ENCODE measurements around the gene OLFM3.
A peak's percentile ranks its signal among the peaks of the same experiment; 100 is the strongest.

The OLFM3 gene

DNA sequence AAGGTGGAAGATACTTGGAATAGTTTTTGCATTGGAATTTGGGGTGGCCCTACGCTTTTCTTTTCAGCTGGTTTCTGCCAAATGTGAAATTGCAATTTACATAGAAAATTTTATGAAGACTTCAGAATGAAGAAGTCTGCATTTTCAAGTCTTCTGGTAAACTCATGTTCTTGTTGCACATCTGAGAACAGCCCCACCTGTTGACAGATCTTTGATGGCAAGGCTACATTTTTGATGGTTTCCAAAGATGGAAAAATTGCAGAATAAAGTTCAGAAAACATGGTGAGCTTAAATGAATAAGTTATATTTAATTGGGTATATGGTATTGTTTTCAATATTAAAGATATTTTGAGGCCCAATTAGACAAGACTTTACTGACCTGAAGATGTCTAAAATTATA lies 25.4 kb downstream of the OLFM3 start:
- TF ChIP-seq ZFX (IDR thresholded peaks at IDR 0.05; ENCODE audit: borderline replicate concordance): no peak
- TF ChIP-seq, protein P1, sequence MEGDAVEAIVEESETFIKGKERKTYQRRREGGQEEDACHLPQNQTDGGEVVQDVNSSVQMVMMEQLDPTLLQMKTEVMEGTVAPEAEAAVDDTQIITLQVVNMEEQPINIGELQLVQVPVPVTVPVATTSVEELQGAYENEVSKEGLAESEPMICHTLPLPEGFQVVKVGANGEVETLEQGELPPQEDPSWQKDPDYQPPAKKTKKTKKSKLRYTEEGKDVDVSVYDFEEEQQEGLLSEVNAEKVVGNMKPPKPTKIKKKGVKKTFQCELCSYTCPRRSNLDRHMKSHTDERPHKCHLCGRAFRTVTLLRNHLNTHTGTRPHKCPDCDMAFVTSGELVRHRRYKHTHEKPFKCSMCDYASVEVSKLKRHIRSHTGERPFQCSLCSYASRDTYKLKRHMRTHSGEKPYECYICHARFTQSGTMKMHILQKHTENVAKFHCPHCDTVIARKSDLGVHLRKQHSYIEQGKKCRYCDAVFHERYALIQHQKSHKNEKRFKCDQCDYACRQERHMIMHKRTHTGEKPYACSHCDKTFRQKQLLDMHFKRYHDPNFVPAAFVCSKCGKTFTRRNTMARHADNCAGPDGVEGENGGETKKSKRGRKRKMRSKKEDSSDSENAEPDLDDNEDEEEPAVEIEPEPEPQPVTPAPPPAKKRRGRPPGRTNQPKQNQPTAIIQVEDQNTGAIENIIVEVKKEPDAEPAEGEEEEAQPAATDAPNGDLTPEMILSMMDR (IDR thresholded peaks at IDR 0.05): peak; percentile 60
- no peak overlapping the region for H3K27ac ChIP-seq

DNA sequence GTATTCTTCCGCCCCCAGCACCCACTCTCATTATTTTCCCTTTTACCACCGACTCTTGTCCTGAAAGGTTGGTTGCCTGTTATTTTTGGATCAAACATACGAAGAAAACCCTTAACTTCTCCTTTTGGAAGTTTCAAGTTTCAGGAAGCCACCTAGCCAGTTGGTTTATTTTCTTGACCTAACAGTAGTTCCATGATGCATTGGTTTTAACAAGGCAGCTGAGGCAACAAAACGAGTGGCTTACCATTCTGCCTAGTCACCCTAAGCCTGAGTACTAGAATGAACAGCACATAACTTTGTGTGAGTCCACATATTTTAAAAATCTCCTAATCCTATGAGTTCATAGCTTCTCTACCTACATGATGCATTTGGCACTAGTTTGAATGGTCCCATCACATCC lies 28.9 kb downstream of the OLFM3 start:
- TF ChIP-seq, protein P1 (IDR thresholded peaks at IDR 0.05): no peak
- no peak for TF ChIP-seq ZFX (IDR thresholded peaks at IDR 0.05; ENCODE audit: borderline replicate concordance)
- H3K27ac ChIP-seq: no peak overlapping the region

DNA sequence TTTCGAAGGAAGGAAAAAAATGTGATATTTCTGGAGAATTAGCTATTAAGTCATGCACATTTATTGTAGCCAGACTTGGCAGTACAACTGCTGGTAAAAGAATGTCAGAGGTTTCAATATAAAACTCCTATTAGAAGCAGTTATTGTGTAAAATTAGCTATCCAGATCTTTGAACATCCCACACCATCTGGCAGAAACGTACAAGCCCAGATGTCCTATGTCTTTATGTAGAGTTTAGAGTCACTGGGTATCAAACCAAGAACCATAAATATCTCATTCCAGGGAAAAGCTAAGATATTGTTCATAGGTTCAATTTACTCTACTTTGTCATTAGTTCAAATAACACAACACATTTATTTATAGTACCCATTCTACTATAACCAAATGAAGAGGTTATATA lies 31.4 kb downstream of the OLFM3 start:
- no peak overlapping the region for H3K27ac ChIP-seq
- TF ChIP-seq ZFX (IDR thresholded peaks at IDR 0.05; ENCODE audit: borderline replicate concordance): no peak
- TF ChIP-seq, protein P1 (IDR thresholded peaks at IDR 0.05): no peak

DNA sequence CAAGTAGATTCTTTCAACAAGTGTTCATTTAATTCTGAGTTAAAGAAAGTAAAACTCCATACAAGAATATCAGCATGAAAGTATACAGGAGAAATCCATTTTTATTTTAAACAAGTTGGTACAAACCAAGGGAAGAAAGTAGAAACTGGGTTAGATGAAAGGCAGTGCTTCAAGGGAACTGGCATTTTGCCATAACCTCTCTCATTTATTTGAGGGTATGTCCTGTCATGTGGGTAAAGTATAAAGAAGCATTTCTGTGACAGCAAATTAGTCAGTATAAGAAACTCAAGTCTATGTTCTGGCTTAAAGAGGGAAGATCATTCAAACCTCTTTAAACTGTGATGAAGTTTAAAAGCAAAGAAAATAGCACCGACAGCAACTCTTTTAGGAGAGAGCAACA lies 32.0 kb downstream of the OLFM3 start:
- TF ChIP-seq, protein P1 (IDR thresholded peaks at IDR 0.05): no peak
- TF ChIP-seq ZFX (IDR thresholded peaks at IDR 0.05; ENCODE audit: borderline replicate concordance): no peak
- no peak overlapping the region for H3K27ac ChIP-seq

- TF ChIP-seq ZFX (IDR thresholded peaks at IDR 0.05; ENCODE audit: borderline replicate concordance): no peak
- TF ChIP-seq, protein P1 (IDR thresholded peaks at IDR 0.05): no peak
- H3K27ac ChIP-seq: no peak overlapping the region
Observed at GRCh38 chr1:101960142-101960541, 36.6 kb downstream of the OLFM3 start.

DNA sequence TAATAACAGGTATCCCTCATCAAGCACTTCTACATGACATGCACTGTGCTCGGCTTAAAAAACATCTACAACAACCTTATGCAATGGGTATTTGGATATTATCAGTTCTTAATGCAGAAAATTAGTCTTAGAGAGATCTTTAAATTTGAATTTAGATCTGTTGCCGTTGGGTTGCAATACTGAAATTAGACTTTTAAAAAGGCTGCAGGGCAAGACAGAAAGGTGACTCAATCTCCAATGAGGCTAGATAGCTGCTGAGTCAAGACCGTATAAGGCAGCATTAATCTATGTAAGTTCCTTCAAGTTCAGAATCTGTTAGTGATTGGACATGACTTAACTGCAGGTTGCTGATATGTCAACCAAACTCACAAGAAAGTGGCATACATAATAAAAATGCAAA lies 37.3 kb downstream of the OLFM3 start:
- H3K27ac ChIP-seq: no peak overlapping the region
- TF ChIP-seq, protein P1 (IDR thresholded peaks at IDR 0.05): no peak
- TF ChIP-seq ZFX (IDR thresholded peaks at IDR 0.05; ENCODE audit: borderline replicate concordance): no peak

DNA sequence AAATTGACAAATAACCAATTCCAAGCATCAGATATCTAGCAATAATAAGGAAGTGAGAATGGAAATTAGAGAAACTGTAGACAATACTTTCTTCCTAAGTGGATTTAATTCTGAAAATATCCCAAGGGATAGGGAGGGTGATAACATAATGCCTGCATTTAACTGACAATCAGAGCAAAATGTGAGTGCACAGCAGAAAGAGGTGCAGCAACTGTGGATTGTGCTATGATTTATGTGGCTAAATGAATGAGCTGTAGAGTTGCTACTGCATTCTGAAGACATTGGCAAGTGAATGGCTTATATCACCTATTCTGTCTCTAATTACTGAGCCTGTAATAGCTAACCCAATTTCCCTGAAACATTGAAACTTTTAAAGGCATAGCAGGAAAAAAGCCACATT lies 39.0 kb downstream of the OLFM3 start:
- H3K27ac ChIP-seq: no peak overlapping the region
- TF ChIP-seq, protein P1 (IDR thresholded peaks at IDR 0.05): no peak
- TF ChIP-seq ZFX (IDR thresholded peaks at IDR 0.05; ENCODE audit: borderline replicate concordance): no peak

All from 22Rv1 (cell line).